ENCODE measurements around the gene PI4KB.

GRCh38 chr1:151309811-151310323, 17.3 kb downstream of the PI4KB start:
- no peak for TF ChIP-seq HNRNPLL (IDR thresholded peaks at IDR 0.05; ENCODE audit: low read depth, low read length, poor library complexity, severe bottlenecking)
- TF ChIP-seq CREM (IDR thresholded peaks at IDR 0.05), result no peak
- no peak for TF ChIP-seq CREM (CRISPR knock-in tag; IDR thresholded peaks at IDR 0.05)
- no peak for TF ChIP-seq ZNF549 (CRISPR knock-in tag; IDR thresholded peaks at IDR 0.05)
- TF ChIP-seq MAX (IDR thresholded peaks at IDR 0.05), result no peak
- TF ChIP-seq MIER2 (CRISPR knock-in tag; IDR thresholded peaks at IDR 0.05), result no peak
- TF ChIP-seq SALL1 (CRISPR knock-in tag; IDR thresholded peaks at IDR 0.05), result no peak
- TF ChIP-seq NFYB (CRISPR knock-in tag; IDR thresholded peaks at IDR 0.05), result no peak
- TF ChIP-seq ZNF34 (CRISPR knock-in tag; IDR thresholded peaks at IDR 0.05; ENCODE audit: borderline replicate concordance), result no peak
- no peak for TF ChIP-seq YY1 (IDR thresholded peaks at IDR 0.05; ENCODE audit: insufficient read depth, insufficient replicate concordance, low read depth, low read length)

All from HepG2 (cell line).